Osteocyte (in vitro differentiated cells): ENCODE results near the gene ANKRD17. TPM values are rescaled to one million over a fixed set of nuclear protein-coding genes. Genes with fewer than 3 reads are reported as not detected.

Experiments used
- DNase-seq: peaks from one replicate; pipeline ENCODE4 v3.0.0; 2021; ENCODE audit warnings: mixed read lengths; ENCODE audit not compliant: unreplicated experiment; ENCODE audit errors: extremely low spot score
- H3K27ac Mint-ChIP-seq: one replicate; pipeline ENCODE4 v1.8.0; 2021; ENCODE audit warnings: mild to moderate bottlenecking, mixed read lengths; ENCODE audit not compliant: unreplicated experiment
- H3K27me3 Mint-ChIP-seq: one replicate; pipeline ENCODE4 v1.8.0; 2021; ENCODE audit warnings: mixed read lengths; ENCODE audit not compliant: unreplicated experiment
- H3K36me3 Mint-ChIP-seq: one replicate; pipeline ENCODE4 v1.8.0; 2021; ENCODE audit warnings: mixed read lengths; ENCODE audit not compliant: unreplicated experiment
- H3K4me1 Mint-ChIP-seq: one replicate; pipeline ENCODE4 v1.8.0; 2021; ENCODE audit warnings: mixed read lengths; ENCODE audit not compliant: unreplicated experiment
- H3K4me3 Mint-ChIP-seq: one replicate; pipeline ENCODE4 v1.8.0; 2021; ENCODE audit warnings: mild to moderate bottlenecking, moderate library complexity, mixed read lengths; ENCODE audit not compliant: unreplicated experiment
- H3K9me3 Mint-ChIP-seq: one replicate; pipeline ENCODE4 v1.8.0; 2021; ENCODE audit warnings: mixed read lengths; ENCODE audit not compliant: unreplicated experiment
- total RNA-seq: library from RNA; stranded (reverse); gene quantifications from 2 replicates; pipeline ENCODE4 v1.2.1, GENCODE V29; 2021
- TF ChIP-seq, protein P1 (sequence below): fragments of 200-600 bp; sonication (generic); IDR thresholded peaks from 2 replicates; pipeline ENCODE4 v1.5.0; 2021; ENCODE audit warnings: antibody characterized with exemption, mild to moderate bottlenecking, moderate library complexity

ANKRD17 gene
- total RNA-seq, 1 donor from 2014 or later: 76.0 TPM

DNA sequence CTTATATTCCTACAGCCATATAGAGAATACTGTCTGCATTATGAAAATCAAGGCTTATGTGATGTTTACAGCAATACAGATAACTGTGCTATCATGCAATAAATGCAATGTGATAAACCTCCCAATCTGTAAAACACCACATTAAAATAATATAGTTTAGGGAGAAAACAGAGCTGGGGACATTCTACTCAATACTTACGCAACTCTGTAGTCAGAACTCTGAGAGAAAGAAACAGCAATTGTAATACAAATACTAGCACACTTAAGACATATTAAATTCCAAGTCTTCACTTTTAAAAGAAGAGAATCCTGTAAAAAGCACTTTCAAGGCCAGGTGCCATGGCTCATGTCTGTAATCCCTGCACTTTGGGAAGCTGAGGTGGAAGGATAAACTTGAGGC is 61.4 kb downstream of the ANKRD17 start:
- TF ChIP-seq, protein P1, sequence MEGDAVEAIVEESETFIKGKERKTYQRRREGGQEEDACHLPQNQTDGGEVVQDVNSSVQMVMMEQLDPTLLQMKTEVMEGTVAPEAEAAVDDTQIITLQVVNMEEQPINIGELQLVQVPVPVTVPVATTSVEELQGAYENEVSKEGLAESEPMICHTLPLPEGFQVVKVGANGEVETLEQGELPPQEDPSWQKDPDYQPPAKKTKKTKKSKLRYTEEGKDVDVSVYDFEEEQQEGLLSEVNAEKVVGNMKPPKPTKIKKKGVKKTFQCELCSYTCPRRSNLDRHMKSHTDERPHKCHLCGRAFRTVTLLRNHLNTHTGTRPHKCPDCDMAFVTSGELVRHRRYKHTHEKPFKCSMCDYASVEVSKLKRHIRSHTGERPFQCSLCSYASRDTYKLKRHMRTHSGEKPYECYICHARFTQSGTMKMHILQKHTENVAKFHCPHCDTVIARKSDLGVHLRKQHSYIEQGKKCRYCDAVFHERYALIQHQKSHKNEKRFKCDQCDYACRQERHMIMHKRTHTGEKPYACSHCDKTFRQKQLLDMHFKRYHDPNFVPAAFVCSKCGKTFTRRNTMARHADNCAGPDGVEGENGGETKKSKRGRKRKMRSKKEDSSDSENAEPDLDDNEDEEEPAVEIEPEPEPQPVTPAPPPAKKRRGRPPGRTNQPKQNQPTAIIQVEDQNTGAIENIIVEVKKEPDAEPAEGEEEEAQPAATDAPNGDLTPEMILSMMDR: no peak
- peaks cover 44% of the 10 kb centered on the region for H3K4me1 Mint-ChIP-seq
- H3K27ac Mint-ChIP-seq: no peak overlapping the region
- no peak overlapping the region for H3K4me3 Mint-ChIP-seq
- no peak for DNase-seq
- H3K27me3 Mint-ChIP-seq: no peaks in the 10 kb centered on the region
- H3K36me3 Mint-ChIP-seq: peaks cover 5% of the 10 kb centered on the region
- peaks cover 3% of the 10 kb centered on the region for H3K9me3 Mint-ChIP-seq

DNA sequence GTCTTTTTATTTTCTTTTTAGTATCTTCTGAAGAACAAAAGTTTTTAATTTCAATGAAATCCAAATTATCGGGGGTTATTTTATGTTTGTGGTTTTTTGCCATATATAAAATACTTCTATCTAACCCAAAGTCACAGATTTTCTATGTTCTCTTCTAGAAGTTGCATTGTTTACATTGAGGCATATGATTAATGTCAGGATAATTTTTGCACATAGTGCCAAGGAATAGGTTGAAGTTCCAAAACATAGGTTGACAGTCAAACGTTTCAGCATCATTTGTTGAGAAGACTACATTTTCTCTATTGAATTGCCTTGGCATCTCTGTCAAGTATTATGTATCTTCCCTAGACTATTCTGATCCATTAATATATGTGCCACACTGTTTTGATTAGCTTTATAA is 64.5 kb downstream of the ANKRD17 start:
- Mint-ChIP-seq H3K4me1 (peaks cover 32% of the 10 kb centered on the region), H3K27ac (no peak overlapping the region), H3K36me3 (peaks cover 9% of the 10 kb centered on the region), H3K27me3 (no peaks in the 10 kb centered on the region), H3K4me3 (no peak overlapping the region), H3K9me3 (peaks cover 3% of the 10 kb centered on the region)
- TF ChIP-seq, protein P1: no peak
- DNase-seq: no peak

DNA sequence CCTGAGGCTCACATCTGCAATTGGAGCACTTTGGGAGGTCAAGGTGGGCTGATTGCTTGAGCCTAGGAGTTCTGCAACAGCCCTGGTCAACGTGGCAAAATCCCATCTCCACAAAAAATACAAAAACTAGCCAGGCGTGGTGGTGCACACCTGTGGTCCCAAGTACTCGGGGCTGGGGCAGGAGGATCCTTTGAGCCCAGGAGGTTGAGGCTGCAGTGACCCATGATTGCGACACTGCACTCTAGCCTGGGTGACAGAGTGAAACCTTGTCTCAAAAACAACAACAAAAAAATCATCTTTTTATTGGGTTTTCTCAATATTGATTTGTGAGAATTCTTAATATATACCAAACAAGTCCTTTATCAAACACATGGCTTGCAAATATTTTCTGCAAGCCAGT is 64.9 kb downstream of the ANKRD17 start:
- DNase-seq: no peak
- TF ChIP-seq, protein P1: no peak
- peaks cover 28% of the 10 kb centered on the region for H3K4me1 Mint-ChIP-seq

DNA sequence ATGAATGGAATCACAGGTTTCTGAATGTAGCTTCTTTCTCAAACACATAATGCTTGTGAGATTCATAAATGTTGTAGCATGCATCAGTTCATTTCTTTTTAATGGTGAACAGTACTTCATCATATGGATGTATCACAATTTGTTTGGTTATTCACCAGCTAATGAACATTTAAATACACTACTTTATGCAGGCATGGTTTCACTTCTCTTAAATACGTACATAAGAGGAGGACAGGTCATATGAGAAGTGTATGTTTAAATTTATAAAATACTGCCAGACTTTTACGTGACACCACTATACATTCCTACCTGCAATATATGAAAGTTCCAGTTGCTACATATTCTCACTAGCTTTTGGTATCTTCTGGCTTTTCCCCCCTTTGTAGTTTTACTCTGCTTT is 65.4 kb downstream of the ANKRD17 start:
- Mint-ChIP-seq H3K27me3 (no peaks in the 10 kb centered on the region), H3K9me3 (peaks cover 3% of the 10 kb centered on the region), H3K4me3 (no peak overlapping the region), H3K4me1 (peaks cover 23% of the 10 kb centered on the region), H3K27ac (no peak overlapping the region), H3K36me3 (peaks cover 15% of the 10 kb centered on the region)
- TF ChIP-seq, protein P1: no peak
- DNase-seq: no peak

More for the DNA sequence above, 64.9 kb downstream of the ANKRD17 start:
- no peak overlapping the region for H3K27ac Mint-ChIP-seq
- no peak overlapping the region for H3K4me3 Mint-ChIP-seq
- H3K27me3 Mint-ChIP-seq: no peaks in the 10 kb centered on the region
- peaks cover 13% of the 10 kb centered on the region for H3K36me3 Mint-ChIP-seq
- H3K9me3 Mint-ChIP-seq: peaks cover 3% of the 10 kb centered on the region

DNA sequence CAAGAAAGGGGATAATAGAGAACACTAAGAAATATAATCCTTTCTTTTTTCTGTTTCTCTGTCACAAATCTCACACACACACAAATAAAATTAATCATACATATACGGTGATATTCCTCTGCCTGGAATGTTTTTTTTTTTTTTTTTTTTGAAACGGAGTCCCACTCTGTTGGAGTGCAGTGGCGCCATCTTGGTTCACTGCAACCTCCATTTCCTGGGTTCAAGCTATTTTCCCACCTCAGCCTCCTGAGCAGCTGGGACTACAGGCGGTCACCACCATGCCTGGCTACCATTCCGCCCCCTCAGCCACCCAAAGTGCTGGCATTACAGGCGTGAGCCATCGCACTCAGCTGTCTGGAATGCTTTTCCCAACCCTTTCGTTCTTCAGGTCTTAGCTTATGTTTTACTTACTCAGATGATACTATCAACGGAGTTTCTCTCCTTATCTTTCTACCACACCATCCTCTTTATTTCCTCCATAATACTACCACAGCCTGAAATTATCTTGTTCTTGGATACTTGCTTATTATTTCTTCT is 69.3 kb downstream of the ANKRD17 start:
- no peaks in the 10 kb centered on the region for H3K27me3 Mint-ChIP-seq
- DNase-seq: no peak
- no peak overlapping the region for H3K27ac Mint-ChIP-seq
- TF ChIP-seq, protein P1: no peak
- H3K36me3 Mint-ChIP-seq: peaks cover 15% of the 10 kb centered on the region
- H3K9me3 Mint-ChIP-seq: peaks cover 3% of the 10 kb centered on the region
- H3K4me3 Mint-ChIP-seq: no peak overlapping the region
- peaks cover 25% of the 10 kb centered on the region for H3K4me1 Mint-ChIP-seq
